Lung (tissue), 12 donors: ENCODE data around the gene SMCHD1. TPM values are rescaled to one million over a fixed set of nuclear protein-coding genes. Genes with fewer than 3 reads are reported as not detected.

ENCODE experiments used
- ATAC-seq: fragments of 200-7000 bp; cut with Tn5 transposase; one replicate; pipeline ENCODE4 v1.9.1; 2020; ENCODE audit warnings: moderate number of reproducible peaks; ENCODE audit not compliant: insufficient read depth, low FRiP score
- DNase-seq, 3 donors: peaks; one replicate each; pipeline ENCODE4 v3.0.0-alpha.2; 2013 to 2017
- H3K27ac ChIP-seq, 2 donors: one replicate each; pipeline ENCODE4 v1.5.1; 2013; ENCODE audit warnings: mild to moderate bottlenecking in 2 of 2, moderate library complexity in 2 of 2, control low read depth in 1 of 2, inconsistent platforms in 1 of 2, low read depth in 1 of 2, low read length in 1 of 2
- H3K27me3 ChIP-seq, 3 donors: one replicate each; pipeline ENCODE4 v1.5.1; 2013; ENCODE audit warnings: low read length in 2 of 3; ENCODE audit not compliant: control insufficient read depth in 3 of 3, insufficient read depth in 3 of 3
- H3K36me3 ChIP-seq, 4 donors: one replicate each; pipeline ENCODE4 v1.5.1; 2013; ENCODE audit warnings: low read length in 4 of 4, mild to moderate bottlenecking in 1 of 4, moderate library complexity in 1 of 4; ENCODE audit not compliant: control insufficient read depth in 4 of 4, insufficient read depth in 4 of 4
- H3K4me1 ChIP-seq, 5 donors: one replicate each; pipeline ENCODE4 v1.5.1; 2013; ENCODE audit warnings: low read length in 5 of 5, mild to moderate bottlenecking in 2 of 5, moderate library complexity in 1 of 5; ENCODE audit not compliant: control insufficient read depth in 5 of 5, insufficient read depth in 5 of 5
- H3K4me3 ChIP-seq: one replicate; pipeline ENCODE4 v1.5.1; 2013; ENCODE audit warnings: mild to moderate bottlenecking, control low read depth, moderate library complexity
- H3K9ac ChIP-seq, 2 donors: one replicate each; pipeline ENCODE4 v1.5.1; 2013; ENCODE audit warnings: low read length in 2 of 2, control low read depth in 1 of 2; ENCODE audit not compliant: insufficient read depth in 1 of 2
- H3K9me3 ChIP-seq, 4 donors: one replicate each; pipeline ENCODE4 v1.5.1; 2013; ENCODE audit warnings: low read length in 3 of 4, mild to moderate bottlenecking in 1 of 4, moderate library complexity in 1 of 4; ENCODE audit not compliant: control insufficient read depth in 4 of 4, insufficient read depth in 3 of 4
- CTCF ChIP-seq: IDR thresholded peaks from 2 replicates; pipeline ENCODE4 v1.5.1; 2012; ENCODE audit warnings: mild to moderate bottlenecking; ENCODE audit errors: control extremely low read depth, extremely low read depth
- WGBS, 2 donors: extraction: QIAGEN DNeasy Blood & Tissue Kit; methylation state at CpG; one replicate each; pipeline ENCODE4 v1.1.7; 2013; 5-methylcytosine and 5-hydroxymethylcytosine counted together
- polyA plus RNA-seq, 2 donors: library from polyadenylated mRNA; stranded (reverse); fragments of 200-250 nt; gene quantifications; one replicate each; pipeline ENCODE4 v1.2.1, GENCODE V29; 2013
- total RNA-seq, 2 donors: library from RNA; depleted of rRNA in 1 of 2; stranded (reverse); fragments of >200 nt in 1 of 2; gene quantifications; one replicate each; pipeline ENCODE4 v1.2.1, GENCODE V29; 2014 to 2021
- donor health status: control.
- donor health status: control.
- donor health status: Bipolar disorder and iron deficiency.
- donor health status: healthy.
- donor health status: DM: yes; HTN: yes; CAD: no.

The SMCHD1 gene
- total and polyA plus RNA-seq, 4 donors = 7.3 to 179 (median 31.4) TPM

GRCh38 chr18:2822213-2822921 lies 166.8 kb downstream of the SMCHD1 start:
- ATAC-seq (no peak), DNase-seq (no peak)
- Histone ChIP-seq H3K27ac (no peak overlapping the region), H3K36me3 (no peaks in the 10 kb centered on the region), H3K27me3 (no peaks in the 10 kb centered on the region), H3K4me1 (peaks cover 0 to 2% (median 0%) of the 10 kb centered on the region in 5 donors), H3K9me3 (peaks cover 0 to 1% (median 0%) of the 10 kb centered on the region in 4 donors), H3K9ac (no peak overlapping the region), H3K4me3 (no peak overlapping the region)
- TF ChIP-seq CTCF = no peak
- 79 to 93% methylated on average over 6 of the region's 6 CpGs for WGBS, 2 donors

- no peak overlapping the region for H3K9ac ChIP-seq
- WGBS, 2 donors = 43 to 85% methylated on average over 2 of the region's 2 CpGs
- ATAC-seq = no peak
Observed at GRCh38 chr18:2823202-2823601, 167.7 kb downstream of the SMCHD1 start.

GRCh38 chr18:2823966-2824365 lies 168.4 kb downstream of the SMCHD1 start:
- no peak overlapping the region for H3K27ac ChIP-seq
- DNase-seq (no peak), ATAC-seq (no peak)
- TF ChIP-seq CTCF = no peak
- H3K4me3 ChIP-seq = no peak overlapping the region
- no peaks in the 10 kb centered on the region for H3K27me3 ChIP-seq
- H3K4me1 ChIP-seq = peaks cover 0 to 2% (median 0%) of the 10 kb centered on the region in 5 donors
- H3K36me3 ChIP-seq = no peaks in the 10 kb centered on the region
- no peak overlapping the region for H3K9ac ChIP-seq
- 96 to 100% methylated on average over 2 of the region's 2 CpGs for WGBS, 2 donors
- peaks cover 0 to 1% (median 0%) of the 10 kb centered on the region in 4 donors for H3K9me3 ChIP-seq

More at GRCh38 chr18:2823202-2823601, 167.7 kb downstream of the SMCHD1 start:
- Histone ChIP-seq H3K9me3 (peaks cover 0 to 1% (median 0%) of the 10 kb centered on the region in 4 donors), H3K36me3 (no peaks in the 10 kb centered on the region), H3K27me3 (no peaks in the 10 kb centered on the region), H3K4me1 (peaks cover 0 to 2% (median 0%) of the 10 kb centered on the region in 5 donors), H3K27ac (no peak overlapping the region), H3K4me3 (no peak overlapping the region)
- TF ChIP-seq CTCF = no peak
- no peak for DNase-seq
